Body of pancreas (tissue), 4 donors: Measurements from ENCODE around the gene TATDN2.

Source experiments
- CTCF ChIP-seq, 7 experiments: fragments of 450-650 bp in 4 of 7; fragments of 200-600 bp in 3 of 7; sonication (generic) in 3 of 7; IDR thresholded peaks; one replicate each; pipeline ENCODE4 v1.5.1; 2016 to 2019; ENCODE audit warnings: antibody characterized with exemption in 7 of 7
- POLR2A ChIP-seq, 3 donors: fragments of 450-650 bp; IDR thresholded peaks; one replicate each; pipeline ENCODE4 v1.6.1; 2016; ENCODE audit warnings: antibody characterized with exemption in 3 of 3, mild to moderate bottlenecking in 2 of 3

GRCh38 chr3:10328460-10329071 lies 80.3 kb downstream of the TATDN2 start:
- TF ChIP-seq CTCF (IDR thresholded peaks at IDR 0.05) = no peak
- TF ChIP-seq POLR2A (IDR thresholded peaks at IDR 0.05) = no peak
